ENCODE results near the gene TOX3. TPM values are rescaled to one million over a fixed set of nuclear protein-coding genes. Genes with fewer than 3 reads are reported as not detected.

Gene TOX3
- total RNA-seq, 4 donors from 2014 or later: 1.7 TPM; not detected in 3

GRCh38 chr16:52466994-52467393 is 79.9 kb downstream of the TOX3 start:
- no peaks in the 10 kb centered on the region for H3K36me3 ChIP-seq
- no peak overlapping the region for H3K27ac ChIP-seq
- H3K4me1 ChIP-seq: peaks cover 0 to 3% (median 0%) of the 10 kb centered on the region in 4 donors
- no peak for TF ChIP-seq POLR2A (IDR thresholded peaks at IDR 0.05)
- TF ChIP-seq EP300 (IDR thresholded peaks at IDR 0.05): no peak
- no peak for TF ChIP-seq CTCF (IDR thresholded peaks at IDR 0.05)
- DNase-seq (ENCODE audit: low spot score in 2 of 2): no peak
- H3K9me3 ChIP-seq: no peaks in the 10 kb centered on the region
- H3K27me3 ChIP-seq: no peaks in the 10 kb centered on the region
- WGBS, 2 donors: 46 to 47% methylated on average over 3 of the region's 3 CpGs
- H3K4me3 ChIP-seq: no peak overlapping the region

- 80 to 89% methylated on average over 5 of the region's 5 CpGs for WGBS, 2 donors
- DNase-seq (ENCODE audit: low spot score in 2 of 2): no peak
- Histone ChIP-seq H3K4me3 (no peak overlapping the region), H3K36me3 (no peaks in the 10 kb centered on the region), H3K27ac (no peak overlapping the region), H3K9me3 (no peaks in the 10 kb centered on the region), H3K27me3 (no peaks in the 10 kb centered on the region), H3K4me1 (peaks cover 0 to 3% (median 0%) of the 10 kb centered on the region in 4 donors)
- no peak for TF ChIP-seq EP300 (IDR thresholded peaks at IDR 0.05)
- no peak for TF ChIP-seq CTCF (IDR thresholded peaks at IDR 0.05)
- TF ChIP-seq POLR2A (IDR thresholded peaks at IDR 0.05): no peak
Measured at GRCh38 chr16:52465711-52466267, 81.2 kb downstream of the TOX3 start.

GRCh38 chr16:52463904-52464303 is 83.0 kb downstream of the TOX3 start:
- Histone ChIP-seq H3K4me3 (no peak overlapping the region), H3K36me3 (no peaks in the 10 kb centered on the region), H3K27ac (no peak overlapping the region), H3K27me3 (no peaks in the 10 kb centered on the region), H3K4me1 (peaks cover 0 to 3% (median 0%) of the 10 kb centered on the region in 4 donors), H3K9me3 (no peaks in the 10 kb centered on the region)
- TF ChIP-seq POLR2A (IDR thresholded peaks at IDR 0.05): no peak
- TF ChIP-seq CTCF (IDR thresholded peaks at IDR 0.05): no peak
- no peak for TF ChIP-seq EP300 (IDR thresholded peaks at IDR 0.05)
- no peak for DNase-seq (ENCODE audit: low spot score in 2 of 2)
- WGBS, 2 donors: 95% methylated on average over 8 of the region's 8 CpGs

- no peaks in the 10 kb centered on the region for H3K27me3 ChIP-seq
- no peak overlapping the region for H3K27ac ChIP-seq
- no peaks in the 10 kb centered on the region for H3K36me3 ChIP-seq
- DNase-seq (ENCODE audit: low spot score in 2 of 2): no peak
- H3K4me1 ChIP-seq: peaks cover 0 to 3% (median 0%) of the 10 kb centered on the region in 4 donors
- no peaks in the 10 kb centered on the region for H3K9me3 ChIP-seq
- TF ChIP-seq CTCF (IDR thresholded peaks at IDR 0.05) (no peak), POLR2A (IDR thresholded peaks at IDR 0.05) (no peak), EP300 (IDR thresholded peaks at IDR 0.05) (no peak)
- no peak overlapping the region for H3K4me3 ChIP-seq
Measured at GRCh38 chr16:52462816-52463215, 84.1 kb downstream of the TOX3 start.

GRCh38 chr16:52460639-52461178 is 86.2 kb downstream of the TOX3 start:
- no peaks in the 10 kb centered on the region for H3K36me3 ChIP-seq
- H3K9me3 ChIP-seq: no peaks in the 10 kb centered on the region
- WGBS, 2 donors: 14 to 25% methylated on average over 1 of the region's 1 CpG
- TF ChIP-seq POLR2A (IDR thresholded peaks at IDR 0.05) (no peak), EP300 (IDR thresholded peaks at IDR 0.05) (no peak), CTCF (IDR thresholded peaks at IDR 0.05) (no peak)
- H3K4me3 ChIP-seq: no peak overlapping the region
- H3K4me1 ChIP-seq: peaks cover 0 to 3% (median 0%) of the 10 kb centered on the region in 4 donors
- no peak overlapping the region for H3K27ac ChIP-seq
- no peak for DNase-seq (ENCODE audit: low spot score in 2 of 2)
- H3K27me3 ChIP-seq: no peaks in the 10 kb centered on the region
